Fibroblast of skin of left biceps (primary cell): ENCODE results near the gene SHH.
A peak's percentile ranks its signal among the peaks of the same experiment; 100 is the strongest.

ENCODE experiments used
- DNase-seq, 2 experiments: peaks; one replicate each; pipeline ENCODE4 v3.0.0-alpha.2; 2013; ENCODE audit warnings: low read depth in 2 of 2

The SHH gene

DNA sequence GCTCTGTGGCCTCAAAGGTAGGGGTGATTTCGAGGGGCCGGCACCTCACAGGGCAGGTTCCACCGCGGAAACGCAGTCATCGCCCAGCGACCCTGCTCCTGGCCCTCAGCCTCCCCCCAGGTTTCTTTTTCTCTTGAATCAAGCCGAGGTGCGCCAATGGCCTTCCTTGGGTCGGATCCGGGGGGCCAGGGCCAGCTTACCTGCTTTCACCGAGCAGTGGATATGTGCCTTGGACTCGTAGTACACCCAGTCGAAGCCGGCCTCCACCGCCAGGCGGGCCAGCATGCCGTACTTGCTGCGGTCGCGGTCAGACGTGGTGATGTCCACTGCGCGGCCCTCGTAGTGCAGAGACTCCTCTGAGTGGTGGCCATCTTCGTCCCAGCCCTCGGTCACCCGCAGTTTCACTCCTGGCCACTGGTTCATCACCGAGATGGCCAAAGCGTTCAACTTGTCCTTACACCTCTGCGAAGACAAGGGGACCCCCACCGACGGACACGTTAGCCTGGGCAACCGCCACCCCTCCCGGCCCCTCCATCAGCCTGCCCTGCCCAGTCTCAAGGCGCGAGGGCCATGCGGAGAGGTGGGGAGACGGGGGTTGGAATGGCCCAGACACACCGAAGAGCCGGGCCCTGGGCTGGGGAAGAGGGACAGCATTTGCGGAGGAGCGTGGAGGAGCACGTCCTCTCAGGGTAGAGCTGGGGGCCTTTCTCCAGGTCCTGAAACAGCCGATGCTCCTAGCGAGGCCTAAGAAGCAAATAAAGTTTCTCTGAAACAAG is 6.0 kb downstream of the SHH start:
- DNase-seq = no peak

DNA sequence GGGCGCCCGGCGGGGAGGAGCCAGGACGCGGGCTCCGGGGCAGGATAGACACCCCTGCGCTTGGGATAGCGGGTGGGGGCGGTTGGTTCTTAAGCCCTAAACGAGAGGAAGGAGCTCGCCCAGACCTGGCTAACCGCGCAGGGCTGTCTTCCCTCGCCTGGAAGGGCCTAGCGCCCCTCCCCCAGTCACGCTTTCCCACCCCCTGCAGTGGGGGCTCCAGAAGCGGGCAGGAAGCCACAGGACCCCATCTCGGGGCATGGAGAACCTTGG is 6.5 kb downstream of the SHH start:
- no peak for DNase-seq

DNA sequence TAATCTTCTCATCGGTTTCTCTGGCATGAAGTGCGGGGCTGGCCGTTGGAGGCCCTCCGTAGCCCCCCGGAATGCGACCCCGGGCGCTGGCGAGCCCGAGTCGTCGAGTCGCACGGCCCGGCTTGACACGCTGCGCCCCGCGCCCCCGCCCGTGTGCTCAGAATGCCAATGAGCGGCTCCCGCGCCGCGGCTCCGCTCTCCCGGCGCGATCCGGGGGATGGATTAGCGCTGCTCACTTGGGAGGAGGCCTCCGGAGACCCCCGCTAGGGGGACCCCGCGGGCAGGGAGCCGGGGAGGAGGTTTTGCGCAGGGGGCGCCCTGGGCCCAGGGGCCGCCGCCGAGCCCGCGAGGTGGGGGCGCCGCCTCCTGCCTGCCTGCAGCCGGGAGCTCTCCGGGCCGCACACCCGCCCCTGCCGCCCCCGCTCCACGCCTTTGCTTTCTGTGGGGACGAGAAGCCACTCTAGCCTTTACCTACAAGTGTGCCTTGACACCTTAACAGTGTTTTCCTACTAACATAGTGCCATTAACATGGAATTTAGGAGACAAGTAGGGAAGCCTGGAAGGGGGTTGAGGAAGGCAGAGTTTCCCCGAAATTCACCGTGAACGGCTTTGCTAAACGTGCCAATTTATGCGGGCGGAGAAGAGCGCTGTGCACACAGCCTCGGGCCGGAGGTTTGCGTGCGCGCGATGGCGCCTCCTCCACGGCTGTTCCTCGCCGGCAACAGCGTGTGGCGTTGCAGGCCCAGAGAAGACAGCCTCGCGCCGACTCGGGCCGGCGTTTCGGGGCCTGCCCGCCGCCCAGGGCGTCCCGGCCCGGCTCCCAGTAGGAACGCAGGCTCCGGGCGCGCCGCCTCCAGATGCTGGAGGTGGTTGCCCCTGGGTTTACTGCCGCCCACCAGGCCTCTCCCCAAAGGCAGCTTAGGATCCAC is 7.1 kb downstream of the SHH start:
- DNase-seq = peak; percentile 12

DNA sequence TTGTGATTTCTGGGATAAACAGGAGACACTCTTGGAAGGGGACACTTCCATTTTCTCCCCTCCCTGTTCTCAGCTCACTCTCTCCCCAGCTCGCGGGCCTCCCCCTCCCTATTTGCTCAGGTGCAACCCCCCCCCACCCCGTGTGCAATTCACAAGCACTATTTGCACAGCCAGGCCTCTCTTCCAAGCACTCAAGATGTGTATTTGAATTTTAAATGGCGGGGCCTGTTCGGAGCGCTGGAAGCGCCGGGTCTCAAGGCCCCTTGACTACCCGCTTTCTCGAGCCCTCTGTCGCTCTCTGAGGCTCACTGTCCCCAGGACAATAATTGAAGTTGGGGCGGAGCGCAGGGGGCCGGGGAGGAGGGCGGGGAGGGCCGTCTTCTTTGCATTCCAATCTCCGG is 7.8 kb downstream of the SHH start:
- DNase-seq = no peak

DNA sequence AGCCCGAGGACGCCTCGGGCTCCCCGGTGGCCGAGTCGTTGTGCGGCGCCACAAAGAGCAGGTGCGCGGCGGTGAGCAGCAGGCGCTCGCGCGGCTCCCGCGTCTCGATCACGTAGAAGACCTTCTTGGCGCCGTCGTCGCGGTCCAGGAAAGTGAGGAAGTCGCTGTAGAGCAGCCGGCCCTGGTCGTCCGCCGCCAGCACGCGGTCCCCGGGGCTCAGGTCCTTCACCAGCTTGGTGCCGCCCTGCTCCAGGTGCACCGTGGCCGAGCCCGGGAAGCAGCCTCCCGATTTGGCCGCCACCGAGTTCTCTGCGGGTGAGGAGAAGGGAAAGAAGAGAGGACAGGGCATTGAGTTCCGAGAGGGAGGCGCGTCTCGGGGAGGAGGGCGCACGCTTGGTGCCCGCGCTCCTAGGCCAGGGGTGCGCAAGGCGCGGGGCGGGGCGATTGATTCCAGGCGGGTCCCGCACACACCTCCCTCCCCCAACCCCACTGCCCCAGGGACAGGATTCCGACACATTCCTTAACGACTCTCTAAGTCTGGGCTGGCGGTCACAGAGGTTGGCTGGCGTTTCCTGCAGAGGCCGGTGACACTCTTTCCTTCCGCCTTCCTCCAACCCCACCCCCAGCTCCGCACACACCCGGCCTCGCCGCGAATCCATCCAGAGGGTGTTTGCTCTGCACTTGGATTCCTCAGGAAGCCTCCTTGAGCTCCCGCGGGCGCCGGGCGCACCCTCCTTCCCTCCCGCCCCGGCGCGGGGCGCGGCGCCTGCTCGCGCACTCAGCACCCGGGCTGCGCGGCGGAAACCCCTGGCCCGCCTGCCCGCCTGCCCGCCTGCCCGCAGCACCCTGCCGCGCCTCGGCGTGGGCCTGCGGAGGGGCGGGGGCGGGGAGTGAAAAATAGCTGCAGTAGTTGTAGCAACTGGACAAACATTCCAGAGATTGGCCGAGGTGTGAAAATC is 8.6 kb downstream of the SHH start:
- DNase-seq = no peak

DNA sequence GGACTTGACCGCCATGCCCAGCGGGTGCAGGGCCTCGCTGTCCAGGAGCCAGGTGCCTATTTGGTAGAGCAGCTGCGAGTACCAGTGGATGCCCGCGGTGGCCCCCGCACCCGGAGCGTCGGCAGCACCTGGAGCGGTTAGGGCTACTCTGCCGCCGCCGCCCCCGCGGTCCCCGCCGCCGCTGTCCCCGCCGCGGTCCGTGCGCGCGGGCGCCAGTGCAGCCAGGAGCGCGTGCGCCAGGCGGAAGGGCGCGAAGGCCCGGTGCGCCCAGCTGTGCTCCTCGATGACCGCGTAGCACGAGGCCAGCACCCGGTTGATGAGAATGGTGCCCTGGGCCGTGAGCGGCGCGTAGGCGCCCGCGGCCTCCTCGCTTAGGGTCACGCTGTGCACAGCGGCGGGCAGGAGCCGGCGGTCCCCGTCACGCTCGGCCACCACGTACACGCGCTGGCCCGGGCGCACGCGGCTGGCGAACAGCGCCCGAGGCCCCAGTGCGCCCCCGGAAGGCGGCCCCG is 9.3 kb downstream of the SHH start:
- no peak for DNase-seq

GRCh38 chr7:155802291-155802690 is 10.0 kb downstream of the SHH start:
- DNase-seq = no peak

- no peak for DNase-seq
Measured at GRCh38 chr7:155800741-155801267, 11.5 kb downstream of the SHH start.

- DNase-seq = no peak
Measured at GRCh38 chr7:155800301-155800700, 12.0 kb downstream of the SHH start.

- DNase-seq = no peak
Measured at GRCh38 chr7:155799514-155799913, 12.7 kb downstream of the SHH start.

GRCh38 chr7:155798673-155799439 is 13.4 kb downstream of the SHH start:
- no peak for DNase-seq

- no peak for DNase-seq
Measured at GRCh38 chr7:155797262-155798250, 14.7 kb downstream of the SHH start.

GRCh38 chr7:155796381-155797261 is 15.6 kb downstream of the SHH start:
- no peak for DNase-seq

DNA sequence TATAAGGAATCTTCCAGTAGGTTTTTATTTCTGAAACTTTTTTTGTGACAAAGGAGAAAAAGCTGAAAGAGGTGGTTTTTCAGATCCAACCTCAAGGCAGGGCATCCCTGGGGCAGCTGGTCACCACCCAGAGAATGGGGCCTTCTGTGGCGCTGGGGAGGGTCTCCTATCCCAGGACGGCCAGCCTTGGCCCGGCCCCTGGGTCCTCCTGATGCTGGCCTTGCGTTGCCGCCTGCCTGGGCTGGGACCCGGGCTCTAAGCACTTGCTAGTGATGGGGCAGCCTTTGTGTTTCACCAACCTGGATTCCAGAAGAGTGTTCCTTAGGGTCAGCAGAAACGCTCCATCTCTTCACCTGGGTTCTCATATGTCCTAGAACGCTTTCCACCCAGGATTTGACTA is 16.3 kb downstream of the SHH start:
- no peak for DNase-seq

DNA sequence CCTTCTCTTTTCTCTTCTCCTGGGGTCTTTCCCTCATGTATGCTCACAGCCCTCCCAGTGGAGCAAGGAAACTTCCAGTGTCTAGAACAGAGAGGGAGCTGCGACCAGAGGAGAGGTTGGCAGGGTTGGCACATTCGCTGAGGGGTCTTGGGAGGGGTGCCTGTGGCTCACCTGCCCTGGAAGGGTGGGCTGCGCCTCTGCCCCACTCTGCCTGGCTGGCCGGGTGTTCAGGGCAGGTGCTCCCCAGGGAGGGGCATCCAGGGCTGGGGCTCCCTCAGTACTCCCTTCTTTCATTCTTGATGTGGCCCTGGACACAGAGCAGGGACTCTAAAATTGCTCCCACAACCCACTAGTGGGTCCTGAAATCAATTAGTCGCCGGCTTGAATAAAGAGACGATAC is 16.9 kb downstream of the SHH start:
- no peak for DNase-seq

DNA sequence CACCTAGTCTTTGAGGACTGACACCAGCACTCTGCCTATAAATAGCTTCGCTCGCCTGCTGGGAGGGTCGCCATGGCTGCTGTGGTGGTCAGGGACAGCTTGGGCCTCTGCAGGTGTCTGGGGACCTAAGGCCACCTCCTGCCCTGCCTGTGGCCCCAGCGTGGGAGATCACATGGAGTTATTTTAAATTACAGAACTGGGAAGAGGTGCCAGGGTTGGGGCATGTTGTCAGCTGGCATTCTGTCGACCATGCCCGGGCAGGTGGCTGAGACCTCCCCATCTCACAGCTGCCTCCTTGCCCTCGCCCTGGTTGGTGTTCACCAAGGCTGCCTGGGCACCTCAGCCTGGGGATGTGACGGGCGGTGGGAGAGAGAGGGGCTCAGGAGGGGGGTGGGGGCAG is 18.1 kb downstream of the SHH start:
- no peak for DNase-seq

DNA sequence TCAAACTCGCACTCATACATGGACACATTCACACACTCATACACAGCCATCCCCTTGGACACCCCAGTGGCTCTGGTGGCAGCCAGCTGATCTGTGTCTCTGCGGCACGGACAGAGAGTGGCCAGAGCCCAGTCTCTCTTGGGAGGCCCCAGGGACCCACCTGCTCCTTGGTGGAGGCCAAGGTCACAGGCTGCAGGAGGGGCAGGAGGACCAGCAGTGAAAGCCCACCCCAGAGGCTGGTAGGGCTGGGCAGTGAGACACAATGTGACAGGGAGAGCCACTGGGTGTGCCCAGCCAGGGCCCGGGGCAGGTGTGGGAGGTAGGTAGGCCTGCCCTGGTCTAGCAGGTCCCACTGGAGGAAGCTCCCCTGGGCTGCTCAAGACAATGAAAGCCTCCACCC is 18.5 kb downstream of the SHH start:
- no peak for DNase-seq

GRCh38 chr7:155792999-155793560 is 19.2 kb downstream of the SHH start:
- no peak for DNase-seq
